ENCODE results near the gene FRK.
A peak's percentile ranks its signal among the peaks of the same experiment; 100 is the strongest.
"Not testable (repeated sequence)": the region's sequence is repeated elsewhere in the genome, so short reads cannot be mapped to it uniquely, and the experiment has no call there.

The FRK gene

GRCh38 chr6:115969207-115969929 is 91.3 kb downstream of the FRK start:
- FAIRE-seq: no peak
- DNase-seq (ENCODE audit: extremely low spot score, insufficient read length, low read depth): no peak

DNA sequence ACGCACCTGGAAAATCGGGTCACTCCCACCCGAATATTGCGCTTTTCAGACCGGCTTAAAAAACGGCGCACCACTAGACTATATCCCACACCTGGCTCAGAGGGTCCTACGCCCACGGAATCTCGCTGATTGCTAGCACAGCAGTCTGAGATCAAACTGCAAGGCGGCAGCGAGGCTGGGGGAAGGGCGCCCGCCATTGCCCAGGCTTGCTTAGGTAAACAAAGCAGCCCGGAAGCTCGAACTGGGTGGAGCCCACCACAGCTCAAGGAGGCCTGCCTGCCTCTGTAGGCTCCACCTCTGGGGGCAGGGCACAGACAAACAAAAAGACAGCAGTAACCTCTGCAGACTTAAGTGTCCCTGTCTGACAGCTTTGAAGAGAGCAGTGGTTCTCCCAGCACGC is 100.4 kb downstream of the FRK start:
- not testable (repeated sequence) for FAIRE-seq; DNase-seq (ENCODE audit: extremely low spot score, insufficient read length, low read depth)

- no peak for DNase-seq (ENCODE audit: extremely low spot score, insufficient read length, low read depth)
- no peak for FAIRE-seq
These were observed 101.7 kb downstream of the FRK start for GRCh38 chr6:115958958-115959357.

GRCh38 chr6:115954740-115955139 is 106.0 kb downstream of the FRK start:
- no peak for FAIRE-seq

DNA sequence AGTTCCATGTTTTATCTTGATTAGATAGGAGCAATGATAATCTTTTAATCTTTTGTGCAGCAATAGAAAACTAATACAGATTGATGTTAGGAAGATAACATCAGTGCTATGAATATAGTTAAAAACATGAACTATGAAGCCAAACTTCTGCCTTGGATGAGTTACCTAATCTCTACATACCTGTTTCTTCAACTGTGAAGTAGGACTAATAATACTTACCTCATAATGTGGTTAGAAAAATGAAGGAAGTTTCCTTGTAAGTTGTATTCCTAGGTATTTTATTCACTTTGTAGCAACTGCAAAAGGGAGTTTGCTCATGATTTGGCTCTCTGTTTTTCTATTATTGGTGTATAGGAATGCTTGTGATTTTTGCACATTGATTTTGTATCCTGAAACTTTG is 111.9 kb downstream of the FRK start:
- FAIRE-seq: no peak
- no peak for DNase-seq (ENCODE audit: extremely low spot score, insufficient read length, low read depth)

More at GRCh38 chr6:115954740-115955139, 106.0 kb downstream of the FRK start:
- DNase-seq (ENCODE audit: extremely low spot score, insufficient read length, low read depth): no peak

DNA sequence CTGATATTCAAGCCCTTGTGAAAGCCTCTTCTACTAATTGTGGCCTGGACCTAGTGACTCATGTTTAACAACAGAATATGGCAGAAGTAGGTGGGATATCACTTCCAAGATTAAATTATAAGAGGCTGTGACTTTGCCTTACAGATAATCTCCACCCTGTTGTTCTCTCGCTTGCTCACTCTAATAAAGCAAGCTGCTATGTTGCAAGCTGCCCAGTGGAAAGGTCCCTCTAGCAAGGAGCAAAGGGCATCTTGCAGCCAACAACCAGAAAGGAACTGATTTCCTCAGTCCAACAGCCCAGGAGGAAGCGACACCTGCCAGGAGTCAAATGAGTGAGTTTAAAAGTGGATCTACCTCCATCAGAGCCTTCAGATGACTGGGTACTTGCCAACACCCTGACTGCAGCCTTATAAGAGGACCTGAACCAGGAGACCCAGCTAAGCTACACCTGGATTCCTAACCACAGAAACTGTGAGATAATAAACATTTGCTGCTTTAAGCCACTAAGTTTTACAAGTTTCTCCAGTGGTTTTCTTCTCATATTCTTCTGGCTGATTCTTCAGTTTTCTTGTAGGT is 112.6 kb downstream of the FRK start:
- no peak for DNase-seq (ENCODE audit: extremely low spot score, insufficient read length, low read depth)
- FAIRE-seq: peak; percentile 21

DNA sequence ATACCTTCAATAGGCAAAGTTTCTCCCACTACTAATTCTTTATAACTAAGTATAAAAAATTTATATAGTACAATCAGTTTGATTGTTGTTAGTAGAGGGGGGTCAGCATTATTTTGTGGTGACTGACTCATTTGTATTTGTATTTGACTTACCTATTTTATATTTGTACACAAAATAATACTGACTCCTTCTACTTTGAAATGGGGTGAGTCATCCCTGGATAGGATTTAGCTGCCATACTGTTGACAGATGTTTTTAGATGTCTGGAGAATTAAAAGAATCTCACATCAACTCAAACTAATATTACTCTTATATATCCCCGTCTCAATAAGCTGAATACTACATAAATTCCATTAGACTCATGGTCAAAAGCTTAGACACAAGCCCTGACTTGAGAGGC is 114.9 kb downstream of the FRK start:
- DNase-seq (ENCODE audit: extremely low spot score, insufficient read length, low read depth) (no peak), FAIRE-seq (no peak)

DNA sequence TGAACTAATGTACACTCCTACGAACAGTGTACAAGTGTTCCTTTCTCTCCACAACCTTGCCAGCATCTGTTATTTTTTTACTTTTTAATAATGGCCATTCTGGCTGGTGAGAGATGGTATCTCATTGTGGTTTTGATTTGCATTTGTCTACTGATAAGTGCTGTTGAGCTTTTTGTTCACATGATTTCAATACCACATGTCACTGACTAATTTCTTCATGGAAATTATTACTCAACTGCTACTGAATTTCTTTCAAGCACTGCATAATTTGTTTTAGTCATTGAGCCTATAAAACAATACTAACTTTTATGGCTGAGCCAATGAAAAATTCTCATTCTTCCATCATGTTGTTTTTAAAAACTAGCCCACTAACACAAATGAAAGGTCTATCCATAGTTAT is 115.4 kb downstream of the FRK start:
- no peak for DNase-seq (ENCODE audit: extremely low spot score, insufficient read length, low read depth)
- FAIRE-seq: no peak

GRCh38 chr6:115944829-115945228 is 115.9 kb downstream of the FRK start:
- DNase-seq (ENCODE audit: extremely low spot score, insufficient read length, low read depth); FAIRE-seq: not testable (repeated sequence)

- not testable (repeated sequence) for FAIRE-seq; DNase-seq (ENCODE audit: extremely low spot score, insufficient read length, low read depth)
These were observed 123.2 kb downstream of the FRK start for GRCh38 chr6:115937502-115937901.

DNA sequence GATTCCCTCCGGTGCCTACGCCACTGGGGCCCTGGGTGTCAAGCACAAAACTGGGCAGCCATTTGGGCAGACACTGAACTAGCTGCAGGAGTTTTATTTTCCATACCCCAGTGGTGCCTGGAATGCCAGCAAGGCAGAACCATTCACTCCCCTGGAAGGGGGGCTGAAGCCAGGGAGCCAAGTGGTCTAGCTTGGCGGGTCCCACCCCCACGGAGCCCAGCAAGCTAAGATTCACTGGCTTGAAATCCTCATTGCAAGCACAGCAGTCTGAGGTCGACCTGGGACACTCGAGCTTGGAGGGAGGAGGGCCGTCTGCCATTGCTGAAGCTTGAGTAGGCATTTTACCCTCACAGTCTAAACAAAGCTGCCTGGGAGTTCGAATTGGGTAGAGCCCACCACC is 125.3 kb downstream of the FRK start:
- DNase-seq (ENCODE audit: extremely low spot score, insufficient read length, low read depth) (no peak), FAIRE-seq (no peak)

DNA sequence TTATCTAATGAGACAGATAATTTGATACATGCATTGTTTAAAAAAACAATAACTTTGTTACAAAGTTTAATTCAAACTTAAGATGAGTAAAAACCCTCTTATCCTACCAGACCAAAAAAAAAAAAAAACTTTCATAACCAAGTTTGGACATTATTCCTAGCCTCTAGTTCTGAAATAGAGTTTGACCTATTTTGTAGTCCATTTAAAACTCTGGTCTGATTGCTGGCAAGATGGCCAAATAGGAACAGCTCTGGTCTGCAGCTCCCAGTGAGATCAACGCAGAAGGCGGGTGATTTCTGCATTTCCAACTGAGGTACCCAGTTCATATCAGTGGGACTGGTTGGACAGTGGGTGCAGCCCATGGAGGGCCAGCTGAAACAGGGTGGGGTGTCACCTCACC is 125.9 kb downstream of the FRK start:
- FAIRE-seq (no peak), DNase-seq (ENCODE audit: extremely low spot score, insufficient read length, low read depth) (no peak)

DNA sequence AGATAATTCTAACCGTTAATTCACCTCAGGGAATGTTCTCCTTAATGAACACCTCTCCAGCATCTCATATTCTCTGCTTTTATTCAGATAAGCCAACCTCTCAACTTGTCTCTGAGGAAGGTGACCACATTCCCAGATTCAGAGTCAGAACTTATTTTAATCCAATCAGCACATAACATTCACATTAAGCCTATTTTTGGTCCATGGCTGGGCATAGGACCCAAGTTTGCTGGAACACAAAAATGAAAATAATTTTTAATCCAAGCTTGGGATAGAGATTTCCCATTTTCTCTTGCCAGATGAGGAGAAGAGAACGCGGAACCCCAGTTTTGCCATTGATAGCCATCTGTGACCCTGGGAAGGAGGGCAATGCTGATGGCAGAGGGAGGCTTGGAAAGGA is 126.5 kb downstream of the FRK start:
- FAIRE-seq (no peak), DNase-seq (ENCODE audit: extremely low spot score, insufficient read length, low read depth) (no peak)

GRCh38 chr6:115932481-115932880 is 128.2 kb downstream of the FRK start:
- no peak for DNase-seq (ENCODE audit: extremely low spot score, insufficient read length, low read depth)
- FAIRE-seq: no peak

DNA sequence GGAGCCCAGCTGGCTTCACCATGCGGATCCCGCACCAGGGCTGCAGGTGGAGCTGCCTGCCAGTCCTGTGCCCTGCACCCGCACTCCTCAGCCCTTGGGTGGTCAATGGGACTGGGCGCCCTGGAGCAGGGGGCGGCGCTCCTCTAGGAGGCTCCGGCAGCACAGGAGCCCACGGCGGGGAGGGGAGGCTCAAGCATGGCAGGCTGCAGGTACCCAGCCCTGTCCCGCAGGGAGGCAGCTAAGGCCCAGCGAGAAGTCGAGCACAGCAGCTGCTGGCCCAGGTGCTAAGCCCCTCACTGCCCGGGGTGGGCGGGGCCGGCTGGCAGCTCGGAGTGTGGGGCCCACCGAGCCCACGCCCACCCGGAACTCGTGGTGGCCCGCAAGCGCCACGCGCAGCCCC is 132.7 kb downstream of the FRK start:
- FAIRE-seq: not testable (repeated sequence)

GRCh38 chr6:115922971-115923370 is 137.7 kb downstream of the FRK start:
- no peak for DNase-seq (ENCODE audit: extremely low spot score, insufficient read length, low read depth)
- no peak for FAIRE-seq

More for the DNA sequence above, 132.7 kb downstream of the FRK start:
- DNase-seq (ENCODE audit: extremely low spot score, insufficient read length, low read depth): not testable (repeated sequence)

DNA sequence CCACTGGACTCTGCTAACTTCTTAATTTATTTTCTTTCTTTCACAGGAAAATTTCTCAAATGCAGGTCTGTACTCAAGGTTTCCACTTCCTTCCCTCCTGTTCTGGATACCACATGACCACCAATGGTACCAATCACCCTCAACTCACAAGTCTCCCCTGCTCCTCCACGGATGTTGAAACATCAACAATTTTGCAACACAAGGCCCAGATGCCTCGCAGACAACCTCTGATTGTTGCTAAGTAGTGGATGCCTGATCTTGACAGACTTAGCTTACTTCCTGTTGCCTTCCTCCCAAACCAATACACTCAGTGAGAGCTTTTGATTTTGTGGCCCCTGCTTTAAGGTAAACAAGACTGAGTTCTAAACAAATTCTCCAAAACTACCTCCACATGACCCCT is 146.6 kb downstream of the FRK start:
- no peak for FAIRE-seq
- DNase-seq (ENCODE audit: extremely low spot score, insufficient read length, low read depth): no peak

DNA sequence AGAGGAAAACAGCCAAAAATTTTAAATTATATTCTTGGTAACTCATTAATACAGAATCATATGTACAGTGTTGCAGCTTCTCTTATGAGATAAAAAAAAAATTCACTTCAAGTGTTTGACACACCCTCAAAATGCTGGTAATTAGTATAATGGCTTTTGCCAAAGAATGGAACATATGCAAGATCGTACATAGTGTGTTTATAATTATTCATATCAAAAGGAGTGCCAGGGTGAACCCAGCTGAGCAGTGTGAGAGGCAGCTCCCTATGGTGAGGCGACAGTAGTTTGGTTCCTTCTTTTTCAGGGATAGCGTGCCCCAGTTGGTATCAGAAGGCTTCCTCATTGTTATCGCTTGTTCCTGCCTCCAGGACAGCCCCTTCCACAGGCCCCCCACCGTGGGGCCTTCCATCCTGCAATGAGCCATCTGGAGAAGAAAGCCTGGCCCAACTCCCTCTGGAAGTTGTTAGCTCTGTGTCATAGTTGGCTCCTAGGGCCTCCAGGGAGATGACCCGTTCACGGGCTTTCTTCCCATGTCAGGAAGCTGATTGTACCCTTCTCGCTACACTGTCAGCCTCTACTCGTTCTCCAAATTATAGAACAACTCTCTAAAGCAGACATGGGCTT is 150.7 kb downstream of the FRK start:
- FAIRE-seq (no peak), DNase-seq (ENCODE audit: extremely low spot score, insufficient read length, low read depth) (no peak)

- peak; percentile 46 for FAIRE-seq
- no peak for DNase-seq (ENCODE audit: extremely low spot score, insufficient read length, low read depth)
These were observed 151.7 kb downstream of the FRK start for GRCh38 chr6:115908906-115909559.

DNA sequence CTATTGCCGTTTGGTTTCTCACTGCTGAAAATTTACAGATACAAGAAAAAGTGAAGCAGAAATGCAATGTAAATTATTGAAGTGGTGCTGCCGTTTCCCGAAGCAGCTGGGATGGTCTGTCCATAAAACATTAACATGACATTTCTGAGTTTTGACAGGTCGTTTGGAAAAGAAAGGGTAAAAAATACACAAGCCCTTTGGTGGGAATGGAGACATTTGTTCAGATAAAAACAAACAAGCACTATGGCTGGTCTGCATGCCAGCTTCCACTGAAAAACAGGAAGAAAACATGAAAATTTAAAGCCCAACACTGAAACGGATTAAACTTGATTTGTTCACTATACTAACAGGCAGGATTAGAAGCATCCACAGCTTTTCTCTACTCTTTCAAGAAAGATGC is 155.2 kb downstream of the FRK start:
- FAIRE-seq: no peak
- no peak for DNase-seq (ENCODE audit: extremely low spot score, insufficient read length, low read depth)

DNA sequence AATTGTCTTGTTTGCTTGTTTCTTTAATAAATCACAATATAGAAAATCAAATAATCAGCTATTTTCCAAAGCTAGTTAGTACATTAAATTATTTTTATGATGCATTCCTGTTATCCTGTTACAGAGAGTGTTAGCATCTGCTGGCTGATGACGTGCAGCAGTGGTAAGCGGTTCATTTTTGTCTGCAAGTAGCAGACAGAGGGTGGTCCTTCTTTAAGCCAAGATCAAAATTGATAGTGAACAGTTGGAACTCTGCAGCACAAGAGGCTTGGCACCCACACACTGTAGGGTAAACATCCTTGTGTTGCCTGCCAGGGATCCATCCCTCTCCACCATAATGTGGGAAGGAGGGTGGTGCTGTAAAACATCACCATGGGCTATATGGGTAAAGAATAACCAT is 158.3 kb downstream of the FRK start:
- no peak for FAIRE-seq
- no peak for DNase-seq (ENCODE audit: extremely low spot score, insufficient read length, low read depth)
